HG03432 (cell line): Measurements from ENCODE around the gene DIAPH1.
"Not testable (repeated sequence)": the region's sequence is repeated elsewhere in the genome, so short reads cannot be mapped to it uniquely, and the experiment has no call there.

ENCODE experiments used
- ATAC-seq: cut with Tn5 transposase; IDR thresholded peaks from one replicate; pipeline ENCODE4 v1.9.1; 2021; ENCODE audit warnings: mild to moderate bottlenecking, moderate library complexity; ENCODE audit not compliant: unreplicated experiment

The DIAPH1 gene

DNA sequence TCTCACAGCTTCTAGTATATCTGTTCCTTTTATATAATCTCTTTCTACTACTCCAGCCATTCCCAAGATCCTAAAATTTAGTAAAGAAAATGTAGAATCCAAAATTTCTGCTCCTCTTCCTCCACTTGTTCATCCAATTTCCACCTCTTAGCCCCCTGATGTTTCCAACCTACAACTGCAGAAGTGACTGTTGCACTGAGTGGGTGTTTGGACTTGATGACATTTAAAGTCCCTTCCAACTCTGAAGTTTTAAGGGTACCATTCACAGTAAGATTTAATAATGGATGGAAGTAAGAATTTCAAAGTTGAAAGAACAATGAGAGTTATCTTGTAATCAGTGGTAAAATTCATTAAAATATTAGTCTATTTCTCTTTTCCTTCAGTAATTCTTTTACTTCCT is 5.5 kb downstream of the DIAPH1 start:
- ATAC-seq: no peak

DNA sequence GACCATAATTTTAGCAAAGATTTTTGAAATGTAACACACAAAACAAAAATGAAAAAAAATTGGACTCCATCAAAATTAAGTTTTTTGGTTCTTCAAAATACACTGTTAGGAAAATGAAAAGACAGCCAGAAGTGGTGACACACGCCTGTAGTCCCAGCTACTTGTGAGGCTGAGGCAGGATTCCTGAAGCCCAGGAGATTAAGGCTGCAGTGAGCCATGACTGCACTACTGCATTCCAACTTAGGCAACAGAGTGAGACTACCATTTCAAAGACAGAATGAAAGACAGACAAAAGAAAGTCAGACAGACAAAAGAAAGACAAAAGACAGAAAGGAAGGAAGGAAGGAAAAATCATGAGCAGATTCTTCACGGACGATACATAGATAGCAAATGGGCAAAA is 7.5 kb downstream of the DIAPH1 start:
- ATAC-seq: no peak

DNA sequence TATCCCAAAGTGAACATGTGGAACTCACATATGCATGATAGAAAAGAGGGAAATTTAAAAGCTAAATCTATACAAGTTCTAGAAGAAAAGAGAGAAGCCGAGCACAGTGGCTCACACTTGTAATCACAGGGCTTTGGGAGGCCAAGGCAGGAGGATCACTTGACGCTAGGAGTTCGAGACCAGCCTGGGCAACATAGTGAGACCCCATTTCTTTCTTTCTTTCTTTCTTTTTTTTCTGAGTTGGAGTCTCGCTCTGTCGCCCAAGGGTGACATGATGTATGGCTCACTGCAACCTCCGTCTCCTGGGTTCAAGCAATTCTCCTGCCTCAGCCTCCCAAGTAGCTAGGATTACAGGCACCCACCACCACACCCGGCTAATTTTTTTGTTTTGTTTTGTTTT is 8.9 kb downstream of the DIAPH1 start:
- not testable (repeated sequence) for ATAC-seq

DNA sequence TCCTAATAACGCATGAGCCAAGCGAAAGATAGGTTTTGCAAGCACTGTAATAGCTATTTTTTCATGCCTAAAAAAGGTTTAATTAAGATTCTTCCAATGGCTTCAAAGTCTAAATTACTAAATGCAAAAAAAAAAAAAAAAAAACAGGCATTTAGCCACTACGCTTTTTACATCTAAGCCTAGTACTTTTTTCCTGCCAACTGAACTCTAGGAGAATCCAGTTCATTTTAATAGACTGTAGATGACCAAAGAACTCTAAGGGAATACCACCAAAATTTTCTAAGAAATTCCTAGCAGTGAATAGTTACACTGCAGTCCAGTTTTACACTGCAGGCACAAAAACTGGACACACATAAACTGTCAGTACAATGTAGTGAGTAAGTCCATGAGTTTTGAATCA is 9.8 kb downstream of the DIAPH1 start:
- no peak for ATAC-seq

DNA sequence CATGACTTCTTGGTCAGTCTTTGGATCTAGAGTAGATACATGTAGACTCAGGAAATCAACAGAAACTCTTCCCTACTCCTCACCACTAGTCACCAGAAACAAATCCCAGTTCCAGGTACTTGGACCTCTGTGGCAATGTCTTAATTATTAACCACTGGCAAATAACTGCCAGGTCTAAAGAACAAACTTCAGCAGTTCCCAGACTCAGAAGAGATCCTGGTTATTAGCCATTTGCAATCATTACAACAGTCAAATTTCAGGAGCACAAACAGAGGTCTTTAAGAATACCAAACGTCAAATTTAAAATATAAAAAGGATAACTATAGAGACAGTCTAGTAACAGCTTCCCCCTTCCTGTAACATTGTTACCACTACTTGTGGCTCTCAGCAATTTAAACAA is 10.2 kb downstream of the DIAPH1 start:
- no peak for ATAC-seq

DNA sequence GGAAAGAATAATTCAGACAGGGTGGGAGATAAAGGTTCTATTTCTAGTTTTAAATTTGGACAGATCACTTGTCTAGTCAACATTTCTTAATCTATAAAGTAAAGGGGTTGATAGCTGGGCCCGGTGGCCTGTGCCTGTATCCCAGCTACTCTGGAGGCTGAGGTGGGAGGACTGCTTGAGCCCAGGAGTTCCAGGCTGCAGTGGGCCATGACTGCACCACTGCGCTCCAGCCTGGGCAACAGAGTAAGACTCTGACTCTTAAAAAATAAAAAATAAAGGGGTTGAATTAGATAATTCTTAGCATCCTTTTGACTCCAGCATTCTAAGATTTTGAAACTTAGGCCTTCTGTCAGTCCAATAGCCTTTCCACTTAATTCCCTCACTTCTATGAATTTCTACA is 10.8 kb downstream of the DIAPH1 start:
- ATAC-seq: no peak

DNA sequence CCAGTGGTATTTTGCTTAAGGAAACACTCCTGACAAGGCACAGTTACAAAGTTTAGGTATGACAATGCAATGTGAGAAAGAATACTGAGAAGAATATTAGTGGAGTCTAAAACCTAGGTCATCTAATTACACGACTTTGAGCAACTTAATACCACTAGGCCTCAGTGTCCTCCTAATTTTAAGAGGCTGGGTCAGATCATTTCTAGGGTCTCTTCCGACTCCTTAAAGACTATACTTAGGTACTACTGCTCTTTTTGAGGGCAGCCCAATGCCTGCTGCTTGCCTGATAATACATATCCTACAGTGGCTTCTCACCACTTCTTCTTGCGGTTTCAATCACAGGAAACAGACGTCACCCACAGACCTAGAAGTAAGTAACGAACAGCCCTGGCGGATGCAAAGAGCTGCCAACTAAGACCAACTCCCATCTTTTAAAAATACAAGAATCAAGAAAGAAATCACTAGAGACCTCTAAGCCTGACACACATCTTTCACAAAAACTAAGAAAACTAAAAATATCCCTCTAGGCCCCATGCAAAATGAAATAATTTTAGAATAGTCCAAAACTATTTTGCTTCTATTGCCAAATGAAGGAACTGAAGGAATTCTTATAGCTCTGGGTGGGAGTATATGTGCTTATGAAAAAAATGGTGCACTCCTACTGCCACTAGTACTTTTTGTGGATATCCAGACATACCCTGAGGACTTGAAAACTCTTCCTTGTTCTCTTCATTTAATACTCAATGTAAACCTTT is 13.1 kb downstream of the DIAPH1 start:
- peak; percentile 96 for ATAC-seq

DNA sequence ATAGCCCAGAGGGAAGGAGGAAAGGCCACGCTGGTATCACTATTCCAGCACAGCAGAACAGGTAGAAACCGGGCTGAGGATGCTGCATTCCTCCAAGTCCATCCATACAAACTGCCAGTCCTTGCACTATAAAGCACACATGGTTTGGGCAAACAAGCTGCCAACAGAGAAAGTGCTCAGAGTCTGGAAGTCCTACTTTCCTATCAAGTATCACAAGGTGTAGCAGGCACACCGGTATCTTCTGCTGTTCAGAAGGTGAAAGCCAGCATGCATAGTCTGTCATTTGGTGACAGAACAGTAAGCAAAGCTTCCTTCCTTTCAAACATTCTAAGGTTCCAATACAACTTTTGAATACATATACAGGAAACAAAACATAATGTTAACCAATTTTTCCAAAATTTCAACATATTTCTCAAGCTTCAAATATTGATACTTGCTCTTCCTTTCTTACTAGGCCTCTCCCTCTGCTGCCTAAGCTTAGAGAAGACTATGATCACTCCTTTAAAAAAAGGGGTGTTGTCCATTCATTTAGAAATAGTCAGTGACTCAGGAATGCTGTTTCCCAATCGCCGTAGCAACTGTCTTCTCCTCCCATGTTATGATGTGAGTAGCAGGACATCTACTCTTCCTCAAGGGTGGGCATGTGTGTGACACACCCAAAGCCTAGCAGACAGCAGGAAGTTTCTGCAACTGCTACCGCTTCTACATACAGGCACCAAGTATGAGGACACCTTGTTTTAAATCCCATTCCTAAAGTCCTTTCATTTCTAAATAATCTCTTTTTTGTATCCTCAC is 14.7 kb downstream of the DIAPH1 start:
- ATAC-seq: no peak

DNA sequence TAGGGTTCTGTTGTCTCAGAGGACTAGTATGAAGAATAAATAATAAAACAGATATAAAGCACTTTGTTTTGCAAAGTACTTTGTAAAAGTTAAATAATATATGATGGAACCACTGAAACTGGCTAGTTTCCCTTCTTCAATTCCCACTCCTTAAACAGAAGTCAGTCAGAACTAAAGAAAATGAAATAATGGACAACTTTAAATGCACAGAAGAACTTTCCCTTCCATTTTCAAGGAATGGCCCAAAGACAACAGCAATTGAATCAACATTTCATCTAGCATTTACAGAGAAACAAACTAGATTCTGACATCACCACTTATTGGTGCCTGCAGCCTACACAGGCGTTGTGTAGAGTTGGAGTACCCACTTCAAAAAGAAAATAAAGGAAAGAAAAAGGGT is 16.2 kb downstream of the DIAPH1 start:
- ATAC-seq: no peak

DNA sequence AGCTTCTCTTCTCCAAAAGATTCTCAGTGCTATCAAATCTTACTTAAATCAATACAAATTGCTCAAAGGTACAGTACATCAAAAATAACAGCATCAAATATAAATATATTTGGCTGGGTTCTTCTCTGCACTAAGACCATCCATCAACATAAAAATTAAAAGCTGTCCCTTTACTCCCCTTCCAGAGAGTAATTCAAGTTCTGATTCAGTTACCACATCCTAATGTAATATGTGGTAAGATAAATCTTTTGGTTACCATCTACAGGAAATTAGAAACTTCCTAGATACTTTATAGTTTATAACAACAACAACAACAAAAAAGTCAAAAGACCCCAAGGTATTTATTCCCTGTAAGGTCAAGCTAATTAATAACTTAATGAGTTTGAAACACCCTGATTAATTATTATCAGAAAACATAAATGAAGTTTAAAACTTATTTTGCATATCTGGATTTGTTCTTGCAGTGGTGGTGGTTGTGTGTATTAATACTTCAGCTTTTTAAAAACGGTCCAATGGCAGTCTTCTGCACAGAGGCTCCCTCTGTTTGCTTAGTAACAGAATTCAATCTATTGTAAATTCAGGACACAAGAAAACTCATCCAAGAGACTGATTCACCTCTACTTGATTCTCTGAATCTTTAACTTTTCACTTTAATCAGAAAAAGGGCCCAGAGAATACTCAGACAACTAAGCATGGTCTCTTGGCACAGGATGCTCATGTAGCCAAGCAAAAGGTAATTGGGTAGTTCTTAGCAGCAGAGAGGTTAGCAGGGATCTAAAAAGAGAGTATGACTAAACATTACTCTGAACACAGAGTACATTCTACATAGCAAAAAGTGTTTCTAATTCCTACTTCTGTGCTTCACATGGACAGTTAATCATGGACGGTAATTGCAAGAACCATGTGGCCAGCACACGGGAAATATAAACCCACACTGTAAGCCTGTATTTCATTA is 20.1 kb downstream of the DIAPH1 start:
- peak; percentile 43 for ATAC-seq

DNA sequence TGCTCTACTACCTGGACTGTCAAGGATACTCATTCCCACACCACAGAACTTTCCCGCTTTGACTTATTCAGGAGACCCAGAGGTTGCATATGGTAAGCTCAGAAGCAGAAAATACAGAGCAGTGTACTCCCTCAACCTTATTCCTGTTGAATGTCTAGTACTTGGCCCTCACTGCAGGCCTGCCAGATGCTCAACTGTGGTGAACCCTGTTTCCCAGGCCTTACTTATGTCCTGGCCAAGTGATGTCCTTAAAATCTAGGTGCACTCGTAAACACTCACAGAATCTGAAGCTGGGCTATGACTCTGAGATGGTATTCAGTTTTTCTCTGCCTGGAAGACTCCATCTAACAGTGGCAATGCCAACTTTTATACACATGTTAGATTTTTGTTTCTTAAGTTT is 21.0 kb downstream of the DIAPH1 start:
- no peak for ATAC-seq

DNA sequence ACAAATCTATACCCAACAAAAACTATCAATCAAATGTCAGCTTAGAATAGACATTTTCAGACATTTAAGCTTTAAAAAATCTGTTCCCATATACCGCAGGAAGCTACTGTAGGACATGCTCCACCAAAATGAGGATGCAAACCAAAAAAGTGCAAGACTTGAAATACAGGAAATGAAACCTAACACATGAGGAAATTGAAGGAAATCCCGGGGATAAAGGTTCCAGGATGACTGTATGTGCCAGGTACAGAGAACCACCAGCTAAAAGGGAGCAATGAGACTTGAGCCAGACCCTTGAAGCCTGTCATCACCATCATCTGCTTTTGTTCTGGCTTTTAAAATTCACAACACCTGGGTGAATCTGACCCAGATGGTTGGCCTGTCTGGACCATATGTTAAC is 21.4 kb downstream of the DIAPH1 start:
- ATAC-seq: no peak

DNA sequence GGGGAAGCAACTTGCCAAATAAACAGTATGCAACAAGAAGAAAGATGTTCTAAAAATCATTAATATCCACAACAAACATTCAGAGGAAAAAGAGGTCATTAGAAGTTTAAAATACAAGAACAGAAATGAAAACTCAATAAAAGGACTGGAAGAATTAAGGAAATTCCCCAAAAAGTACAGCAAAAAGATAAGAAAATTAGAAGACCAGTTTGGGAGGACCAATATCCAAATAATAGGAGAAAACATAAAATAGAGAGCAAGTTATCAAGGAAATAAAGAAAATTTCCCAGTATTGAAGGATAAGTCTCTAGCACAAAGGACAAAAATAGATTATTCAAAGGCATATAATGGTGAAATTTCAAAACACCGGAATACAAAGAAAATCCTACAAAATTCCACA is 21.9 kb downstream of the DIAPH1 start:
- ATAC-seq: no peak

DNA sequence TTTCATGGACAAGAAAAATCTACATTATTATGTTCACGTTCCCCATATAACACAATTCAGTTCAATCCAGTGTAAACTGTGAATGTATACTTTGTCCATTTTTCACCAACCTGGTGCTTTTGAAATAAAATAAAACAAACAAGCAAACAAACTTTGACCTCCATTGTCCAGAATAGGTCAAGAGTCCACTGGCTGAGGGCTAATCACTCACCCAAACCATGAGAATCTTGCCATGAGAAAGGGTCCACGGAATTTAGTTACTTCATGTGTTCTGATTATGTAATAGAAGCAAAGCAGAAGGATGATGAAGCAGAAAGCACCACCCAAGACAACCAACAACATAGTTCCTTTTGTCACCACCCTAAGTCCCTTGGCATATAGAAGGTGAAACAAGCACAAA is 28.7 kb downstream of the DIAPH1 start:
- no peak for ATAC-seq

DNA sequence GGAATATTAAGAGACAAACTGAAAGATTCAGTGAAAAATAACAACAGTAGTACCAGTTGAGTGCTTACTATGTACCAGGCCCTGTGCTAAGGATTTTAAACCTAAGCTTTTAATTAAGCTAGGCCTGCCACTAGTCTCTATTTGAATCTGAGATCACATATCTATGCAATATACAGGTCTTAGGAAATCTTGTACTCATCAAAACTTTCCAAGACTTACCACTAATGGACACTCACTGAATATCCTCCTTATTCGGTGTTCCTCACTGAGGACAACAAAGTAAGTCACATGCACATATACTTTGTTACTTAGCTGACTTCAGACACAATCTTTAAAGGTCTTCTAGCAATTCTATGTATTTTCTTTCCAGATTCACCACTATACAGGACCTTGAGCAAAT is 32.6 kb downstream of the DIAPH1 start:
- no peak for ATAC-seq

DNA sequence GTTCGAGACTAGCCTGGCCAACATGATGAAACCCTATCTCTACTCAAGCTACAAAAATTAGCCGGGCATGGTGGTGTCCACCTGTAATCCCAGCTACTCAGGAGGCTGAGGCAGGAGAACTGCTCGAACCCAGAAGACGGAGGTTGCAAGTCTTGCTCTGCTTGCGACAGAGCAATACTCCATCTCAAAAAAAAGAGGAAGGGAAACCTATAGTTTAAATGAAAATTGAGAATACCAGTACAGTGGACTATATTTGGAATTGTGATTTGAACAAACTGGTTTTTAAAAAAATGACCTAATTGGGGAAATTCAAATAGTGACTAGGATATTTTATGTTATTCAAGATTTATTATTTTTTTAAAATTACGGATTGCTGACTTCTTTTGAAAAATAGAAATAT is 33.2 kb downstream of the DIAPH1 start:
- no peak for ATAC-seq

DNA sequence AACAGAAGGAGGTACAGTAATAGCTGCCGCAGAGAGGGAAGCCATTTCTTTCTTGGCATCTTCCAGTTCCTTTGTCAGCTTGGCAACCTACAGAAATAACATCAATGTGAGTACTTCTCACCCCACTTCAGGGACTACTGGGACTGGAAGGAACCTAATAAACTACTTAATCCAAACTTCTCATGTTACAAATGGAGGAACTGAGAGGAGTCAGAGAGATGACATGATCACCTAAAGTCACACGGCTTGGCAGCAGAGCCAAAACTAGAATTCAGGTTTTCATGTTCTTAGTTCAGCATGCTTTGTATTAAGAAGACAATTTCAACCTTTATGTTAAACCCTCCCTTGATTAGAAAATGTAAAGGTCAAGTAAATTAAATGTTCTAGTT is 44.7 kb downstream of the DIAPH1 start:
- ATAC-seq: no peak

DNA sequence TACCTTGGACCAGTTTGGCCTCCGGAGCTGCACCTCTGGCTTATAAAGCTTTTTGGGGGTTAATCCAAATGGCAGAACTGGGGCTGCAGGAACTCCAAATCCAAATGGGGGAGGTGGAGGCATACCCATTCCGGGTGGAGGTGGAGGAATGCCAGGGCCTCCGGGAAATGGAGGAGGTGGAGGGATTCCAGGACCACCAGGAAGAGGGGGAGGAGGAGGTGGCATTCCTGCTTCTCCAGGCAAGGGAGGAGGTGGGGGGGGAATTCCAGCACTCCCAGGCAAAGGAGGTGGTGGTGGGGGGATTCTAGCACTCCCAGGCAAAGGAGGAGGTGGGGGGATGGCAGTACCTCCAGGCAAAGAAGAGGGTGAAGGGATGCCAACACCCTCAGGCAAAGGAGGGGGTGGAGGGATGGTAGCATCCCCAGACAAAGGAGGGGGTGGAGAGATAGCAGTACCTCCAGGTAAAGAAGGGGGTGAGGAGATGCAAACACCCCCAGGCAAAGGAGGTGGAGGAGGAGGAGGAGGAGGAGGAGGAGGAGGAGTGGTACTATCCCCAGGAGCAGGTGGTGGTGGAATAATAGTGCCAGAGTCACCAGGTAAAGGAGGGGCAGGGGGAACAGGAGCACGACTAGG is 45.2 kb downstream of the DIAPH1 start:
- no peak for ATAC-seq

DNA sequence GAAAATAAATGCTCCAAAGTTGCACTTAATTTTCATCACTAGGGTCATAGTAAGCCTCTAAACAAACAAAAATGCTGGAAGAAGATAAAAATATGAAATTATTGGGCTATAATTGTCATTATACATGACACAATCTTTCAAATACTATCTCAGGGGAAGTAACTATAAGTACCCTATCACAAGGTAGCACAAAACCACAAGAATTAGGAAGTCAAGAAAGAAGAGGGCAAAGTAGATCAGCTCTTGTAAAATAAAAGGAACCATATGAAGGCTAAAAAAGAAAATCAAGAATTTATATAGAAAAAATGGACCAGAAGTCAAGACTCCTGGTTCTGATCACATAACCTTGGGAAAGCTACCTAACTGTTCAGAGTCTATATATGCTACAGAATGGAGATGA is 48.1 kb downstream of the DIAPH1 start:
- ATAC-seq: no peak

DNA sequence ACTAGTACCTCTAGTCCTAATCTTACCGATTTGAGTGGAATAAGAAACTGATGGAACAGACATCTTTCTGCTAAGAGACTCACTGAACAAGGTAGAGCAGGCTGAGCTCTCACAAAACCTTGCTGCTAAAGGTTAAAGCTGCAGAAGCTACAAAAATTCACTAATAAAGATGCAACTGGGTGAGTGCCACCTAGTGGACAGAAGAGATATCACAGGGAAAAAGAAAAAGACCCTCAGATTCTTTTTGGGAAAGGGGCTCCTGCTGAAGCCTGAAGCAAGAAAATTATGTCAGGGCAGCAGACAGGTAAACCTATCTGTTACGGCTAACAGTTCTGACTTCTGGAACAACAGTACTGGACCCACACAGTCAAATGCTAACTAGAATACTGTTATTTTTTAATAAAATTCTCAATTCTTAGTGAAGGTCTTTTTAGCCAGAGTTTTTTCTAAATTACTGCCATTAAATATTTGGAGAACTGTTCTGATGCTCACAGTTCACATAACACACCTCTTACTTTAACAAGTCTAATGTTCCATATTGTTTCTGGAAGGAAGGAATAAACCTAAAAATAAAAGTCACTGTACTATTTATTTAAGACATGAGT is 51.2 kb downstream of the DIAPH1 start:
- ATAC-seq: no peak
